ENCODE data around the gene PRKD1.
A peak's percentile ranks its signal among the peaks of the same experiment; 100 is the strongest.

PRKD1 gene

GRCh38 chr14:29536886-29537511 lies 390.6 kb downstream of the PRKD1 start:
- no peak overlapping the region for H3K4me3 ChIP-seq (replicated peaks; ENCODE audit: low read depth, low read length)
- DNase-seq (ENCODE audit: low read depth): peak; percentile 57
- TF ChIP-seq, protein P1, sequence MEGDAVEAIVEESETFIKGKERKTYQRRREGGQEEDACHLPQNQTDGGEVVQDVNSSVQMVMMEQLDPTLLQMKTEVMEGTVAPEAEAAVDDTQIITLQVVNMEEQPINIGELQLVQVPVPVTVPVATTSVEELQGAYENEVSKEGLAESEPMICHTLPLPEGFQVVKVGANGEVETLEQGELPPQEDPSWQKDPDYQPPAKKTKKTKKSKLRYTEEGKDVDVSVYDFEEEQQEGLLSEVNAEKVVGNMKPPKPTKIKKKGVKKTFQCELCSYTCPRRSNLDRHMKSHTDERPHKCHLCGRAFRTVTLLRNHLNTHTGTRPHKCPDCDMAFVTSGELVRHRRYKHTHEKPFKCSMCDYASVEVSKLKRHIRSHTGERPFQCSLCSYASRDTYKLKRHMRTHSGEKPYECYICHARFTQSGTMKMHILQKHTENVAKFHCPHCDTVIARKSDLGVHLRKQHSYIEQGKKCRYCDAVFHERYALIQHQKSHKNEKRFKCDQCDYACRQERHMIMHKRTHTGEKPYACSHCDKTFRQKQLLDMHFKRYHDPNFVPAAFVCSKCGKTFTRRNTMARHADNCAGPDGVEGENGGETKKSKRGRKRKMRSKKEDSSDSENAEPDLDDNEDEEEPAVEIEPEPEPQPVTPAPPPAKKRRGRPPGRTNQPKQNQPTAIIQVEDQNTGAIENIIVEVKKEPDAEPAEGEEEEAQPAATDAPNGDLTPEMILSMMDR (IDR thresholded peaks at IDR 0.05; ENCODE audit: low read length, missing control alignments): peak; percentile 52

DNA sequence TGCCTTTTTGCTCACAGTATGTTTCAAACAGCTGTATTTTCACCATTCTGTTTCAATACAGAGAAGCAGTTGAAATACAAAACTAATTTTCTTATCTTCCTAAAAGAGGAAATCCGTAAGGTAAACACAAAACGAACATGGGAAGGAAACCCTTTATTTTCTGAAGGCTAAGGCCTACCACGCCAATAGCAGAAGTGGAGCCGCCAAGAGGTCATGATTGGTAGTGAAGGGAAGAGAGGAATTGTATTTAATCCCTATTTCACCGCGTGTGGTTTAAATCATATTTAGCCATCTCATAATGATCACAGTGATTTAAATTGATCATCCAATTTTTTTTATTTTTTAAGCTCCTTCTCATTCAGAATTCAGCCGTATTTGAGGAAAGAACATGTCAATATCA lies 398.2 kb downstream of the PRKD1 start:
- TF ChIP-seq, protein P1 (IDR thresholded peaks at IDR 0.05; ENCODE audit: low read length, missing control alignments): peak; percentile 47
- no peak overlapping the region for H3K4me3 ChIP-seq (replicated peaks; ENCODE audit: low read depth, low read length)
- DNase-seq (ENCODE audit: low read depth): peak; percentile 17

GRCh38 chr14:29528889-29529288 lies 398.8 kb downstream of the PRKD1 start:
- TF ChIP-seq, protein P1 (IDR thresholded peaks at IDR 0.05; ENCODE audit: low read length, missing control alignments): no peak
- no peak for DNase-seq (ENCODE audit: low read depth)
- no peak overlapping the region for H3K4me3 ChIP-seq (replicated peaks; ENCODE audit: low read depth, low read length)

- no peak overlapping the region for H3K4me3 ChIP-seq (replicated peaks; ENCODE audit: low read depth, low read length)
- DNase-seq (ENCODE audit: low read depth): no peak
- TF ChIP-seq, protein P1 (IDR thresholded peaks at IDR 0.05; ENCODE audit: low read length, missing control alignments): no peak
Measured at GRCh38 chr14:29527286-29527685, 400.4 kb downstream of the PRKD1 start.

Data from fibroblast of pulmonary artery (primary cell).